Fibroblast of skin of right quadriceps (primary cell): ENCODE data around the gene ZNF316.
"Not testable (repeated sequence)": the region's sequence is repeated elsewhere in the genome, so short reads cannot be mapped to it uniquely, and the experiment has no call there.

ENCODE experiments used
- DNase-seq: peaks from one replicate; pipeline ENCODE4 v3.0.0-alpha.2; 2013

ZNF316 gene

GRCh38 chr7:6622134-6622710, 14.9 kb upstream of the ZNF316 start:
- no peak for DNase-seq

- no peak for DNase-seq
Measured at GRCh38 chr7:6623589-6624245, 13.4 kb upstream of the ZNF316 start.

DNA sequence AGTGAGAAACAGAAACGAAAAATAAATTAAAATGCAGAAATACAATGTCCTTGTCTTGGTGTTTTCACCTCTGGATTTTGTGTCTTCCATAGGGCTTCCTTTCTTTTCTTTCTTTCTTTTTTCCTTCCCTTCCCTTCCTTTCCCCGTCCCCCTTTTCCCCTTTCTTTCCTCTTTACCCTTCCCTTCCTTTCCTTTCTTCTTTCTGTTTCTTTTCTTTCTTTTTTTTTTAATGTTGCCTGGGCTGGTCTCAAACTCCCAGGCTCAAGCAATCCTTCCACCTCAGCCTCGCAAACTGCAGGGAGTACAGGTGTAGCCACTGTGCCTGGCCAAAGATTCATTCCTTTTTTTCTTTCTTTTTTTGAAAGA, 12.9 kb upstream of the ZNF316 start:
- no peak for DNase-seq

GRCh38 chr7:6628045-6628444, 9.1 kb upstream of the ZNF316 start:
- DNase-seq: no peak

DNA sequence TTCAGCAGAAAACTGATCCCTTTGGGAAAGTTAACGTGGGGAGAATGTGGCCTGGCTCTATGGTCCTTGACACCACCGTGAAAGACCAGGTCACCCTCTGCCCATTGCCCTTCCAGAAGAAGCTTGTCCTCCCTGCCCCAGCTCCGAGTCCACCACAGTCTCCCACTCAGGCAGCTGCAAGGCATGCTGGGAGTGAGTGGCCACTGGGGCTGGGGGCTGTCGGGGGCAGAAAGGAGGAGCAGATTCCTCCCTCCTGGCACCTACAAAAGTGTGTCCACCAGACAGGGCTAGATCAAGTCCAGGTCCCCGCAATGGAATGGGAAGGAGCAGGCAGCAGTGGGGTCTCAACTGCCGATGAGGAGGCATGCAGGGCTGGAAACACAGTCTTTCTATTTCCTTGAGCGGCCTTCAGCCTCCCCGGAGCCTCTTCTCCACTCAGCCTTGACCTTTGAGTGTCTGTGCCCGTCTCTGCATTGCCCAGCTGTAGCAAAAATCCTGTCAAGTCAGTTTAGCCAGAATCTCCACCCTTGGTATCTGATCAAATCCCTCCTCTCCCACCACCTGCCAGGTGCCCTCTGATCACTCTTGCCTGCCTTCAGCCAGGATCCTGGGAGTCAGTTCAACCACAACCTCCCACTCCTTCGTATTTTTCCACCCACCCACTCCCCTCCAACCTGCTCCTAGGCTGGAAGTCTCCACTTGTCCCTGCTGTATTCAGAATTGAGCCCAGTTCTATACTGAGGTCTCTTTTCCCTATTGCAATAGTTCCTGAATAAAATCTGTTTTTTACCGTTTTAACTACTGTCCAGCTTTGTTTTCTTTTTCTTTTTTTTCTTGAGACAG, 6.9 kb upstream of the ZNF316 start:
- DNase-seq: no peak

GRCh38 chr7:6631605-6632004, 5.5 kb upstream of the ZNF316 start:
- no peak for DNase-seq

- DNase-seq: no peak
Measured at GRCh38 chr7:6634021-6634420, 3.1 kb upstream of the ZNF316 start.

DNA sequence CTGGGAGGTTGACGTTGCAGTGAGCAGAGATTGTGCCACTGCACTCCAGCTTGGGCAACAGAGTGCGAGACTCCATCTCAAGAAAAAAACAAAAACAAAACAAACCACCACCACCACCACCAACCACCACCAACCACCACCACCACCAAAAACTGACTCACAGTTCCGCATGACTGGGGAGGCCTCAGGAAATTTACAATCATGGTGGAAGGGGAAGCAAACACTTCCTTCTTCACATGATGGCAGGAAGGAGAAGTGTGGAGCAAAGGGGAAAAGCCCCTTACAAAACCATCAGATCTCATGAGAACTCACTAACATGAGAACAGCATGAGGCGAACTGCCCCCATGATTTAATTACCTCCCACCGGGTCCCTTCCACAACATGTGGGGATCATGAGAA, 2.1 kb upstream of the ZNF316 start:
- not testable (repeated sequence) for DNase-seq

- DNase-seq: peak; percentile 20
Measured at GRCh38 chr7:6637544-6638229, 569 bp downstream of the ZNF316 start.

- DNase-seq: no peak
Measured at GRCh38 chr7:6639032-6639431, 1.9 kb downstream of the ZNF316 start.

DNA sequence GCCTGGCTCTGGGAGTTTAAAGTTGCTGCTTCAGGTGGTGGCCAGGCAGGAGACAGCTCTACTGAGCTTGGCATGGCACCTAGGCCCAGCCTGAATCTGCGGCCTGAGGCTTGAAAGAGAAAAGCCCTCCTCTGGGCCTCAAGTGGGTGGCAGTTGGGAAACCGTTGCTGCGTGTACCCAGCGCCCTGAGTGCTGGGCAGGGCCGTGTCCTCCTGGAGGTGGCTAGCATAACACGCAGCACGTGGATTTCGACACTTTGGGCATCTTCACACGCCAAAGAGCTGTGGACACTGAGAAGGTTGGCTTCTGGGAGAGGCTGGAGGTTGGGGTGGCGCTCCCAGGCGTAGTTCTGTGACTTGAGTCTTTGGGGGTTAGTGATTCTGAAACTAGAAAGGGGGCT, 2.5 kb downstream of the ZNF316 start:
- DNase-seq: no peak

- DNase-seq: peak; percentile 57
Measured at GRCh38 chr7:6640246-6640721, 3.2 kb downstream of the ZNF316 start.

DNA sequence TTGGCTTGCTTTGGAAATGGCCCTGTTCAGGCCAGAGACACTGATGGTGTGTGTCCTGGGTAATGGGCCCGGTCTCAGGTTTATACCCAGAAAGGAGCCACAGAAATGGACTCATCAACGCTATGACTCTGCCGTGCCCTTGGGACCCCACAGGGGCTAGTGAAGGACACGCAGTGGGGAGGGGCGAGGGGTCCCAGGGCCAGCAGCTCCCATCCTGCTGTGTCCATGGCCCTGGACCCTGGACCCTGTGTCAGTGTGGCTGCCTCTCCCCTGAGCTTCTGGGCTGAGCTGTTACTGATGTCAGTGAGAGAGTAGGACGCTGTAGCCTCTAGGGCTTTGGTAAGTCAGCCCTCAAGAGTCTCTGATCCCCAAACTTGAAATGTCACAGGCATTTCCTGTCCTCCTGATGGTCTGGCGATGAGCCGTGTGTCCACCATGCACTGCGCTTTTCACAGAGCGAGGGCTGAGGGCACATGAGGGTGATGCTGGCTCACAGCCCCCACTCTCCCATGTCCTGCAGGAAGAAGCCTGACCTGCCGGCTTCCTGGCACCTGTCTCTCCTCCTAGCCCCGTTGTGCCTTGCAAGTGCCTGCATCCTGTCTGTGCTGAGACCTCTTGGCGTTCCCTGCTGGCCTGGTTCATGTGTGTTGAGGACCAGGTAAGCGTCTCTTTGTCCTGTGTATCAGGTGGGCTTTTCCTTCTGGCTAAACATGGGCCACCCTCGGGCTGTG, 4.4 kb downstream of the ZNF316 start:
- DNase-seq: no peak

GRCh38 chr7:6642239-6642839, 5.2 kb downstream of the ZNF316 start:
- no peak for DNase-seq

- DNase-seq: no peak
Measured at GRCh38 chr7:6642861-6643640, 5.9 kb downstream of the ZNF316 start.

GRCh38 chr7:6643915-6644625, 7.0 kb downstream of the ZNF316 start:
- no peak for DNase-seq

DNA sequence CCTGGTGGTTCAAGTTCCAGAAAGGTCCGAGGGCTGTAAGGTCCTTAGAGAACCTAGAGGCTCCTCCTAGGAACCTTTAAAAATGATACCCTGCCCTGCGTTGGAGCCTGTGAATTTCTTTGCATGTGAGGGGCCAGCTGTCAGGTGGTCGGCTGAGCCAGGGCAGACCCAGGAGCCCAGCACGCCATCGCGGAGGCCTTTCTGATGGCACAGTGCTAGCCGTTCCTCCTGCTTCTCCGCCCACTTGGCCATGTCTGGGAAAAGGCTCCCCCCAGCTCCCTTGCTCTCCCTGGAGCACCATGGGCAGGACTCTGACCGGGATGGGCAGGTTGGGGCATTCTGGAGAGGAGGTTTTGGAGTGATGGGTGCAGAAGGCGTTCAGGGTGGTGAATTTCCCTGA, 7.6 kb downstream of the ZNF316 start:
- DNase-seq: no peak

GRCh38 chr7:6646465-6646864, 9.3 kb downstream of the ZNF316 start:
- DNase-seq: no peak

DNA sequence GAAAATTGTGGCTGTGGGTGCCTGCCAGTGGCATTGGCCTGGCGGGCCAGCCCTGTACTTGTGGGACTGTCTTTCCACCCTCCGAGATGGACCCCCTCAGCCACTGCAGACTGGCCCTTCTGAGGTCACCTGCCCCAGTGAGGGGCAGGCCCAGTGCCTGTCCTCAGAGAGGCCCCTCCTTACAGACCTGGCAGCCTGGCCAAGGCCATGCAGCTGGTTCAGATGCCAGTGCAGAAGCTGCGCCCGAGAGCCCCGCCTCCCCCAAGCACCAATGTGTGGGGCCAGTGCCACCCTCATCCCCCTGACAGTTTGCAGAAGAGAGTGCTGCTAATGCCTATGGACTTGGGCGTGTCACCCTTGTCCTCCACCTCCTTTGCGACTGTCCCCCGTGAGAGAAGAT, 10.0 kb downstream of the ZNF316 start:
- no peak for DNase-seq

GRCh38 chr7:6647541-6647940, 10.4 kb downstream of the ZNF316 start:
- no peak for DNase-seq
